H1 (cell line): Measurements from ENCODE around the gene MYL7. TPM values are rescaled to one million over a fixed set of nuclear protein-coding genes. Genes with fewer than 3 reads are reported as not detected.

Source experiments
- polyA plus RNA-seq, 7 experiments: library from polyadenylated mRNA; depleted of rRNA in 3 of 7; stranded (reverse) in 5 of 7; unstranded in 2 of 7; fragments of >200 nt in 5 of 7; fragments of 200-250 nt in 2 of 7; gene quantifications; 1 replicate in 5 of 7; 2 replicates in 1 of 7; 4 replicates in 1 of 7; pipeline versions ENCODE4 v1.2.1 to v1.2.3, GENCODE V29; 2011 to 2013; ENCODE audit warnings: missing spikeins in 2 of 7, mixed read lengths in 2 of 7
- total RNA-seq: library from RNA; stranded (reverse); fragmentation: NEBNext Ultra II Directional; extraction: Animal tissue kit (Norgen Biotek cat#: 25700); gene quantifications from 2 replicates; pipeline ENCODE4 v1.2.1, GENCODE V29; 2021
- TF ChIP-seq, protein P1 (sequence below), 3 experiments: IDR thresholded peaks; 1 replicate in 2 of 3; 2 replicates in 1 of 3; pipeline versions ENCODE4 v1.5.1 to v1.6.1; 2011; ENCODE audit warnings: low read length in 3 of 3, mild to moderate bottlenecking in 3 of 3, inconsistent platforms in 2 of 3, low read depth in 1 of 3, moderate library complexity in 1 of 3; ENCODE audit not compliant: insufficient read depth in 1 of 3; ENCODE audit errors: control extremely low read depth in 1 of 3

The MYL7 gene
- total and polyA plus RNA-seq, 2 of the 8 experiments (the other 6 are each of a cell fraction or from before 2014, with no cell fraction given), result 3.3 to 3.4 TPM

GRCh38 chr7:44106311-44107065 is 34.6 kb downstream of the MYL7 start (continued):
- TF ChIP-seq, protein P1, sequence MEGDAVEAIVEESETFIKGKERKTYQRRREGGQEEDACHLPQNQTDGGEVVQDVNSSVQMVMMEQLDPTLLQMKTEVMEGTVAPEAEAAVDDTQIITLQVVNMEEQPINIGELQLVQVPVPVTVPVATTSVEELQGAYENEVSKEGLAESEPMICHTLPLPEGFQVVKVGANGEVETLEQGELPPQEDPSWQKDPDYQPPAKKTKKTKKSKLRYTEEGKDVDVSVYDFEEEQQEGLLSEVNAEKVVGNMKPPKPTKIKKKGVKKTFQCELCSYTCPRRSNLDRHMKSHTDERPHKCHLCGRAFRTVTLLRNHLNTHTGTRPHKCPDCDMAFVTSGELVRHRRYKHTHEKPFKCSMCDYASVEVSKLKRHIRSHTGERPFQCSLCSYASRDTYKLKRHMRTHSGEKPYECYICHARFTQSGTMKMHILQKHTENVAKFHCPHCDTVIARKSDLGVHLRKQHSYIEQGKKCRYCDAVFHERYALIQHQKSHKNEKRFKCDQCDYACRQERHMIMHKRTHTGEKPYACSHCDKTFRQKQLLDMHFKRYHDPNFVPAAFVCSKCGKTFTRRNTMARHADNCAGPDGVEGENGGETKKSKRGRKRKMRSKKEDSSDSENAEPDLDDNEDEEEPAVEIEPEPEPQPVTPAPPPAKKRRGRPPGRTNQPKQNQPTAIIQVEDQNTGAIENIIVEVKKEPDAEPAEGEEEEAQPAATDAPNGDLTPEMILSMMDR (IDR thresholded peaks at IDR 0.05; ENCODE audit: control extremely low read depth in 1 of 3, insufficient read depth in 1 of 3, low read depth in 1 of 3, low read length in 3 of 3), result no peak
